T-helper 1 cell treated with Interleukin-12 subunit alpha and Interleukin-12 subunit beta and Interleukin-4 antibody, amounts not matched to agents 30 ng/mL and 1 ng/mL, for 36 hours (primary cell): Measurements from ENCODE around the gene SARS2. TPM values are rescaled to one million over a fixed set of nuclear protein-coding genes. Genes with fewer than 3 reads are reported as not detected.
"Not testable (repeated sequence)": the region's sequence is repeated elsewhere in the genome, so short reads cannot be mapped to it uniquely, and the experiment has no call there.

Experiments
- intact Hi-C: fragments of 100-400 bp; cut with micrococcal nuclease; formaldehyde crosslinking; loops from one replicate; pipeline ENCODE4 v1.15.1; 2024
- total RNA-seq: library from RNA; stranded (reverse); gene quantifications from 2 replicates; pipeline ENCODE4 v1.2.3, GENCODE V29; 2022

SARS2 gene
- total RNA-seq: 29.5 and 33.5 TPM in 2 replicates

GRCh38 chr19:38929929-38930775 is at the start of gene SARS2:
SARS2 (minus strand) TSS chr19:38930763; CDS start chr19:38930736, 27 bp downstream.
- intact Hi-C loops: loop anchor here (1.0 to 5.0 kb wide), 20 partner anchors 22 to 1023 kb away; partner anchors contain the start of genes ACTN4, ECH1, EIF3K and GGN

GRCh38 chr19:38979812-38980211 is 49.2 kb upstream of the SARS2 start:
- intact Hi-C loops: no loop called here

GRCh38 chr19:38978326-38978689 is 47.7 kb upstream of the SARS2 start:
- intact Hi-C loops: no loop called here

- intact Hi-C loops: no loop called here
Observed at GRCh38 chr19:38977445-38978325, 47.1 kb upstream of the SARS2 start.

- intact Hi-C loops: no loop called here
Observed at GRCh38 chr19:38975861-38976271, 45.3 kb upstream of the SARS2 start.

- intact Hi-C loops: no loop called here
Observed at GRCh38 chr19:38975214-38975860, 44.8 kb upstream of the SARS2 start, which contains the start of gene FBXO17. FBXO17 (minus strand) TSS chr19:38975742; CDS start chr19:38950319, 25,423 bp downstream.

- intact Hi-C loops: no loop called here
Observed at GRCh38 chr19:38974624-38975213, 44.2 kb upstream of the SARS2 start.

GRCh38 chr19:38971672-38972071 is 41.1 kb upstream of the SARS2 start:
- intact Hi-C loops: no loop called here

GRCh38 chr19:38970664-38971532 is 40.3 kb upstream of the SARS2 start:
- intact Hi-C loops: no loop called here

- intact Hi-C loops: not testable (repeated sequence)
Observed at GRCh38 chr19:38966149-38966548, 35.6 kb upstream of the SARS2 start.

GRCh38 chr19:38964738-38965137 is 34.2 kb upstream of the SARS2 start:
- intact Hi-C loops: no loop called here

- intact Hi-C loops: no loop called here
Observed at GRCh38 chr19:38959618-38960017, 29.1 kb upstream of the SARS2 start.

GRCh38 chr19:38958301-38958700 is 27.7 kb upstream of the SARS2 start:
- intact Hi-C loops: no loop called here

- intact Hi-C loops: no loop called here
Observed at GRCh38 chr19:38956264-38956663, 25.7 kb upstream of the SARS2 start.

- intact Hi-C loops: loop anchor here (5.0 kb wide), 1 partner anchor 221 kb away; no protein-coding TSS in a partner anchor
Observed at GRCh38 chr19:38953677-38954076, 23.1 kb upstream of the SARS2 start.

- intact Hi-C loops: loop anchor here (1.0 to 5.0 kb wide), 6 partner anchors 22 to 549 kb away; partner anchors contain the start of genes FAM98C, MRPS12 and SARS2
Observed at GRCh38 chr19:38952395-38953165, 22.0 kb upstream of the SARS2 start.

GRCh38 chr19:38951187-38951586 is 20.6 kb upstream of the SARS2 start:
- intact Hi-C loops: loop anchor here (5.0 kb wide), 1 partner anchor 219 kb away; no protein-coding TSS in a partner anchor

- intact Hi-C loops: loop anchor here (5.0 kb wide), 1 partner anchor 217 kb away; no protein-coding TSS in a partner anchor
Observed at GRCh38 chr19:38949580-38950367, 19.2 kb upstream of the SARS2 start.
